B cell (primary cell): Measurements from ENCODE around the gene STOX2. TPM values are rescaled to one million over a fixed set of nuclear protein-coding genes. Genes with fewer than 3 reads are reported as not detected.

Experiments
- ATAC-seq: fragments of 200-7000 bp; cut with Tn5 transposase; one replicate; pipeline ENCODE4 v1.10.0; 2021; ENCODE audit warnings: low read depth, mild to moderate bottlenecking, moderate number of reproducible peaks, moderate library complexity
- CTCF ChIA-PET: fragments of 350-600 bp; sonication (Branson Sonifier 250); formaldehyde crosslinking; loops from one replicate; lab custom pipeline; 2021; ENCODE audit warnings: antibody characterized with exemption, inconsistent platforms; lab: Charles Lee
- POLR2A ChIA-PET: fragments of 350-600 bp; sonication (Branson Sonifier 250); formaldehyde crosslinking; loops from one replicate; lab custom pipeline; 2021; ENCODE audit warnings: antibody characterized with exemption; lab: Charles Lee
- DNase-seq: peaks from one replicate; pipeline ENCODE4 v3.0.0; 2013
- H2AFZ ChIP-seq: 2 replicates; pipeline ENCODE4 v1.6.1; 2012; ENCODE audit warnings: mild to moderate bottlenecking, low read depth, low read length; ENCODE audit not compliant: insufficient read depth, poor library complexity, severe bottlenecking
- H3K27ac ChIP-seq, 2 donors: 1 replicate in 1 of 2; 2 replicates in 1 of 2; pipeline ENCODE4 v1.5.1; 2012 to 2013; ENCODE audit warnings: low read length in 2 of 2, mild to moderate bottlenecking in 2 of 2, moderate library complexity in 1 of 2
- H3K27me3 ChIP-seq, 4 experiments: fragments of 200-600 bp in 1 of 4; sonication (generic) in 1 of 4; replicated peaks in 1 of 4; 1 replicate in 2 of 4; 2 replicates in 2 of 4; pipeline versions ENCODE4 v1.6.1 to v1.7.0; 2013 to 2016; ENCODE audit warnings: low read length in 3 of 4, mild to moderate bottlenecking in 2 of 4, mixed read lengths in 1 of 4, moderate library complexity in 1 of 4; ENCODE audit not compliant: insufficient read depth in 4 of 4, control insufficient read depth in 3 of 4; ENCODE audit errors: control extremely low read depth in 1 of 4
- H3K36me3 ChIP-seq, 2 experiments: replicated peaks in 1 of 2; 1 replicate in 1 of 2; 2 replicates in 1 of 2; pipeline versions ENCODE4 v1.6.1 to v1.7.1; 2013; ENCODE audit warnings: low read length in 1 of 2; ENCODE audit not compliant: insufficient read depth in 2 of 2, control insufficient read depth in 1 of 2; ENCODE audit errors: control extremely low read depth in 1 of 2, extremely low read depth in 1 of 2
- H3K4me1 ChIP-seq, 2 donors: fragments of 200-600 bp in 1 of 2; sonication (generic) in 1 of 2; 1 replicate in 1 of 2; 2 replicates in 1 of 2; pipeline versions ENCODE4 v1.5.1 to v1.6.1; 2013 to 2017; ENCODE audit warnings: low read length in 2 of 2; ENCODE audit not compliant: control insufficient read depth in 2 of 2, insufficient read depth in 2 of 2
- H3K4me2 ChIP-seq: replicated peaks from 2 replicates; pipeline ENCODE3; 2012; ENCODE audit warnings: mild to moderate bottlenecking, low read depth, low read length; ENCODE audit not compliant: poor library complexity, severe bottlenecking
- H3K4me3 ChIP-seq, 5 experiments: fragments of 200-600 bp in 1 of 5; sonication (generic) in 1 of 5; 1 replicate in 3 of 5; 2 replicates in 2 of 5; pipeline versions ENCODE4 v1.5.1 to v1.7.0; 2011 to 2016; ENCODE audit warnings: low read length in 4 of 5, mild to moderate bottlenecking in 4 of 5, low read depth in 2 of 5, control low read depth in 1 of 5, moderate library complexity in 1 of 5; ENCODE audit not compliant: insufficient read depth in 1 of 5; ENCODE audit errors: control extremely low read depth in 1 of 5, extremely low read depth in 1 of 5
- H3K79me2 ChIP-seq: fragments of 200-600 bp; sonication (generic); one replicate; pipeline ENCODE4 v1.6.0; 2016; ENCODE audit warnings: low read length; ENCODE audit not compliant: control insufficient read depth, insufficient read depth
- H3K9ac ChIP-seq: fragments of 200-600 bp; sonication (generic); 2 replicates; pipeline ENCODE4 v1.6.1; 2017; ENCODE audit warnings: mild to moderate bottlenecking, low read length, moderate library complexity
- H3K9me3 ChIP-seq, 3 donors: one replicate each; pipeline versions ENCODE4 v1.6.1 to v1.7.1; 2013; ENCODE audit warnings: low read length in 2 of 3; ENCODE audit not compliant: control insufficient read depth in 2 of 3, insufficient read depth in 1 of 3; ENCODE audit errors: control extremely low read depth in 1 of 3
- H4K20me1 ChIP-seq: 2 replicates; pipeline ENCODE4 v1.6.0; 2012; ENCODE audit warnings: mild to moderate bottlenecking, low read length; ENCODE audit not compliant: insufficient read depth, control insufficient read depth, poor library complexity, severe bottlenecking
- H3K27ac Mint-ChIP-seq: one replicate; pipeline ENCODE4 v1.8.0; 2021; ENCODE audit warnings: mixed read lengths
- H3K27me3 Mint-ChIP-seq: one replicate; pipeline ENCODE4 v1.8.0; 2021; ENCODE audit warnings: mixed read lengths
- H3K4me1 Mint-ChIP-seq: one replicate; pipeline ENCODE4 v1.8.0; 2021; ENCODE audit warnings: mixed read lengths
- H3K4me3 Mint-ChIP-seq: one replicate; pipeline ENCODE4 v1.8.0; 2021; ENCODE audit warnings: mixed read lengths
- H3K9me3 Mint-ChIP-seq: one replicate; pipeline ENCODE4 v1.8.0; 2022; ENCODE audit warnings: mixed read lengths; ENCODE audit not compliant: insufficient read depth
- CTCF ChIP-seq: fragments of 200-600 bp; IDR thresholded peaks from one replicate; pipeline ENCODE4 v1.8.0; 2022; ENCODE audit warnings: antibody characterized with exemption, mild to moderate bottlenecking
- EZH2 ChIP-seq: IDR thresholded peaks from 2 replicates; pipeline ENCODE4 v1.6.1; 2012; ENCODE audit warnings: borderline replicate concordance, low read depth, mild to moderate bottlenecking, moderate library complexity, low read length; ENCODE audit not compliant: insufficient read depth, poor library complexity, severe bottlenecking
- WGBS: methylation state at CpG from one replicate; pipeline ENCODE4 v1.1.5; 2013; ENCODE audit warnings: missing lambda C conversion rate; ENCODE audit not compliant: insufficient coverage; 5-methylcytosine and 5-hydroxymethylcytosine counted together
- intact Hi-C: fragments of 100-400 bp; cut with micrococcal nuclease; formaldehyde crosslinking; loops from one replicate; pipeline ENCODE4 v1.10.0; 2022
- polyA plus RNA-seq: library from polyadenylated mRNA; depleted of rRNA; stranded (reverse); fragments of >200 nt; gene quantifications from 2 replicates; pipeline ENCODE4 v1.2.3, GENCODE V29; 2012
- total RNA-seq, 2 donors: library from RNA; stranded (reverse); fragments of 120-200 nt in 1 of 2; gene quantifications; 1 replicate in 1 of 2; 2 replicates in 1 of 2; pipeline versions ENCODE4 v1.2.3 to v1.2.4, GENCODE V29; 2013 to 2022

The STOX2 gene
- total and polyA plus RNA-seq, 2 donors (not counting 1 experiment from before 2014, with no cell fraction given): under 0.01 TPM; not detected in 1

GRCh38 chr4:183940864-183941263 lies 35.8 kb downstream of the STOX2 start:
- Mint-ChIP-seq H3K4me3 (no peak overlapping the region), H3K9me3 (no peaks in the 10 kb centered on the region), H3K27ac (no peak overlapping the region), H3K4me1 (no peaks in the 10 kb centered on the region), H3K27me3 (peaks cover 11% of the 10 kb centered on the region)
- Histone ChIP-seq H4K20me1 (no peaks in the 10 kb centered on the region), H3K4me2 (no peak overlapping the region), H3K36me3 (no peaks in the 10 kb centered on the region), H3K79me2 (no peaks in the 10 kb centered on the region), H3K4me1 (no peaks in the 10 kb centered on the region), H2AFZ (no peak overlapping the region), H3K27ac (no peak overlapping the region), H3K9me3 (peaks cover 0 to 1% (median 0%) of the 10 kb centered on the region in 3 donors), H3K27me3 (no peaks in the 10 kb centered on the region), H3K4me3 (no peak overlapping the region), H3K9ac (no peak overlapping the region)
- DNase-seq: no peak
- intact Hi-C loops: no loop called here
- WGBS: no CpG with 5 or more reads among the region's 4 CpGs
- TF ChIP-seq CTCF: no peak
- ChIA-PET POLR2A (no interaction called here), CTCF (no interaction called here)
- no peak for ATAC-seq

- intact Hi-C loops: no loop called here
- no peak overlapping the region for H3K4me2 ChIP-seq
- POLR2A ChIA-PET: no interaction called here
- no peaks in the 10 kb centered on the region for H3K9me3 Mint-ChIP-seq
- no peaks in the 10 kb centered on the region for H3K36me3 ChIP-seq
- H3K4me3 ChIP-seq: no peak overlapping the region
- TF ChIP-seq EZH2: no peak
- no peaks in the 10 kb centered on the region for H3K79me2 ChIP-seq
- no peak overlapping the region for H3K27ac Mint-ChIP-seq
- no peak overlapping the region for H3K9ac ChIP-seq
- no peaks in the 10 kb centered on the region for H3K4me1 Mint-ChIP-seq
- peaks cover 8% of the 10 kb centered on the region for H3K27me3 Mint-ChIP-seq
- H3K4me1 ChIP-seq: no peaks in the 10 kb centered on the region
- ATAC-seq: no peak
- no peak overlapping the region for H2AFZ ChIP-seq
- no peak overlapping the region for H3K4me3 Mint-ChIP-seq
- DNase-seq: no peak
- CTCF ChIA-PET: interaction anchor here (1.4 kb wide), 1 partner anchor 9 kb away, joined by 3 read pairs; no protein-coding TSS in a partner anchor
- peaks cover 0 to 1% (median 0%) of the 10 kb centered on the region in 3 donors for H3K9me3 ChIP-seq
- no peaks in the 10 kb centered on the region for H4K20me1 ChIP-seq
- H3K27ac ChIP-seq: no peak overlapping the region
- no peaks in the 10 kb centered on the region for H3K27me3 ChIP-seq
Observed at GRCh38 chr4:183941964-183942363, 36.9 kb downstream of the STOX2 start.
